Measurements from ENCODE around the gene GMPR.

GMPR gene

DNA sequence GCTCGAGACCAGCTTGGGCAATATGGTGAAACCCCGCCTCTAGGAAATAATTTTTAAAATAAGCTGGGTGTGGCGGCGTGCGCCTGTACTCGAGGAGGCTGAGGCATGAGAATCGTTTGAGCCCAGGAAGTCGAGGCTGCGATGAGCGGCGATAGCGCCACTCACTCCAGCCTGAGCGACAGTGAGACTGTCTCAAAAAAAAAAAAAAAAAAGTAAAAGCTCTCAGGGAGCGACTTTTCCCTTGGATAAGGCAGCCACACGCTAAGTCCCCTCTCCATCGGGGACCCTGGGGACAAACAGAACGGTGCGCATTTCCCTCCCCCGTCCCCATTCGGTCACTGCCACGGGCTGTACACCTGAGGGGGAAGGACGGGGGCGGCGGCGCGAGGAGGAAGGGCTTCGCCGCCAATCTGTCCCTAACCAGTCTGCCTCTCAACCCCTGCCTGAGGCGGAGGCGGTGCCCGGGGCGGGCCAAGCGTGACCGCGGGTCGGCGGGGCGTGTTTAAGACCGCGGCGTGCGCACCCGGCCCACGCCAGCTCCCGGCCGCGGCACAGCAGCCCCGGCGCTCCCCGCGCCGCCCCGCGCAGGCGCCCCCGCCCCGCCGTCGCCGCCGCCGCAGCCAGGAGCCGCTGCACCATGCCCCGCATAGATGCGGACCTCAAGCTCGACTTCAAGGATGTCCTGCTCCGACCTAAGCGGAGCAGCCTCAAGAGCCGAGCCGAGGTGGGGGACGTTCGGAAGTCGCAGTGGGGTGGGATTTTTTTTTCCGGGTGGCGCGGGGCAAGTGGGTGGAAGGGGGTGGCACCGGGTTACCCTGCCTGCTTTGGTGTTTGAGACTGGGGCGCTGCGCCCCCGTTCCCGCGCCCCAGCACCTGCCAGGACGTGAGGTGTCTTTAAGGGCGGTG, at the start of gene GMPR:
Gene GMPR (plus strand): TSS at position 531 of the 906 bp plus-strand sequence. CDS start 107 bp downstream, at position 638.
- H3K36me3 ChIP-seq (ENCODE audit: control insufficient read depth, insufficient read depth, low read length), result no peaks in the 10 kb centered on the region
- H3K9me3 ChIP-seq (ENCODE audit: control insufficient read depth, insufficient read depth, low read depth, low read length), result no peaks in the 10 kb centered on the region
- H3K27ac ChIP-seq (ENCODE audit: low read depth, low read length), result no peak within 1 kb of the TSS
- peaks cover 50% of the 10 kb centered on the region for H3K27me3 ChIP-seq (ENCODE audit: control insufficient read depth, insufficient read depth, low read length)
- H3K9ac ChIP-seq (ENCODE audit: low read length), result peak within 1 kb of the TSS; percentile 35
- peak within 1 kb of the TSS; percentile 83 for H3K4me3 ChIP-seq (ENCODE audit: low read depth, low read length)
- peaks cover 3% of the 10 kb centered on the region for H3K4me1 ChIP-seq (ENCODE audit: control insufficient read depth, insufficient read depth, low read length)

DNA sequence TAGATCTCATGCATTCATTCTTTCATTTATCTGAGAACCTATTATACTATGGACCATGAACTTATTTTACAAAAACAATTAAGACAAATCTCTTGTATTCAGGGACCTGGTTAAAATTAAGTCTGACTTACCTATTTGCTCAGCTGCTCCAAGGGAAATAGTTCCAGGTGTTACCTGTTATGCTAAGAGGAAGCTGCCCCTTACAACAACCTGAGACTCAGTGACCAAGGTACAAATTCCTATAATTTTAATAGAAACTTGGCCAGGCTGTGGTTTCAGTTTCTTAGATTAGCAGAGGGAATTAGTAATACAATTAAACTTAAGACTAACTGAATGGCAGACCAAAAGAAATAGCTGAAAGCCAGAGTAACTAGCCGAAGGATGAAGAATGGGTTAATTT, 48.2 kb upstream of the GMPR start:
- no peak overlapping the region for H3K27ac ChIP-seq (ENCODE audit: low read depth, low read length)
- H3K9me3 ChIP-seq (ENCODE audit: control insufficient read depth, insufficient read depth, low read depth, low read length), result no peaks in the 10 kb centered on the region
- no peaks in the 10 kb centered on the region; the same call in 1 of the 2 replicates for H3K27me3 ChIP-seq (ENCODE audit: control insufficient read depth, insufficient read depth, low read length)
- H3K36me3 ChIP-seq (ENCODE audit: control insufficient read depth, insufficient read depth, low read length), result no peaks in the 10 kb centered on the region
- no peaks in the 10 kb centered on the region for H3K4me1 ChIP-seq (ENCODE audit: control insufficient read depth, insufficient read depth, low read length)
- no peak overlapping the region for H3K4me3 ChIP-seq (ENCODE audit: low read depth, low read length)
- H3K9ac ChIP-seq (ENCODE audit: low read length), result no peak overlapping the region

DNA sequence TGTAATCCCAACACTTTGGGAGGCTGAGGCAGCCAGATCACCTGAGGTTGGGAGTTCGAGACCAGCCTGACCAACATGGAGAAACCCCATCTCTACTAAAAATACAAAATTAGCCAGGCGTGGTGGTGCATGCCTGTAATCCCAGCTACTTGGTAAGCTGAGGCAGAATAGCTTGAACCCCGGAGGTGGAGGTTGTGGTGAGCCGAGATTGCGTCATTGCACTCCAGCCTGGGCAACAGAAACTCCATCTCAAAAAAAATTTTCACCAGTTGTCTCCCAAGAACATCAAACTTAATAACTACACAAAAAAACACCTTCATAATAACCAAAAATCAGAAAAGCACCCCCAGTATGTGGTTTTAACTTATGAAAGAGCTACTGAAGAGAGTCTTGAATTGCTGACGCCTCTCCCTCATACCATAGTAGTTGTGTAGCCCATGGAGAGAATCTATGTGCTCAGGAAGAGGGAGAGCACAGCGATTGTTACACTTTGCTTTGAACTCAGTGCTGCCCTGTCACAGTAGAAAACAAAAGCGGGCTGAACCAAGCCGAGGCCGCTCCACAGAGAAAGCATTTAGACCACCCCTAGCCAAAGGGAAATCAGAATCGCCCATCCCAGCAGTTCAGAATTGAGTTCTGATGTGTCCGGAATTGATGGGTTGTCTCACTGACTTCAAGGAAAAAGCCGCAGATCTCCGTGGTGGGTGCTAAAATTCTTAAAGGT, 42.0 kb upstream of the GMPR start:
- no peaks in the 10 kb centered on the region for H3K36me3 ChIP-seq (ENCODE audit: control insufficient read depth, insufficient read depth, low read length)

DNA sequence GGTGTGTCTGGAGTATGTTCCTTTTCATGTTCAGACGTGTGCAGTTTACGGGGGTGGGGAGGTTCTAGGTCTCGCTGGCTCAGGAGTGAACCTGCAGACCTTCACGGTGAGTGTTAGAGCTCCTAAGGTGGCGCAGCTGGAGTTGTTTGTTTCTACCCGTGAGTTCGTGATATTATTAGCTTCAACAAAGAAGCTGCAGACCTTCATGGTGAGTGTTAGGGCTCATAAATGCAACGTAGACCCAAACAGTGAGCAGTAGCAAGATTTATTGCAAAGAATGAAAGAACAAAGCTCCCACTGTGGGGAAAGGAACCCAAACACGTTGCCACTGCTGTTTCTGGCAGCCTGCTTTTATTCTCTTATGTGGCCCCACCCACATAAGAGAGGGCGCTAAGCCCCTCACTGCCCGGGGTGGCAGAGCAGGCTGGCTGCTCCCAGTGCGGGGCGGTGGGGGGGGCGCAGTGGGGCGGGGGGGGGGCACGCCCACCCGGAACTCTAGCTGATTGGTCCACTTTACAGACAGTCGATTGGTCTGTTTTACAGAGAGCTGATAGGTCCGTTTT, 41.3 kb upstream of the GMPR start:
- H3K9ac ChIP-seq (ENCODE audit: low read length), result no peak overlapping the region
- peaks cover 8% of the 10 kb centered on the region; the same call in 1 of the 2 replicates for H3K4me1 ChIP-seq (ENCODE audit: control insufficient read depth, insufficient read depth, low read length)
- no peaks in the 10 kb centered on the region for H3K9me3 ChIP-seq (ENCODE audit: control insufficient read depth, insufficient read depth, low read depth, low read length)
- H3K27me3 ChIP-seq (ENCODE audit: control insufficient read depth, insufficient read depth, low read length), result no peaks in the 10 kb centered on the region
- no peak overlapping the region for H3K27ac ChIP-seq (ENCODE audit: low read depth, low read length)
- H3K4me3 ChIP-seq (ENCODE audit: low read depth, low read length), result no peak overlapping the region
- H3K36me3 ChIP-seq (ENCODE audit: control insufficient read depth, insufficient read depth, low read length), result no peaks in the 10 kb centered on the region

More for the DNA sequence above, 42.0 kb upstream of the GMPR start:
- Histone ChIP-seq H3K4me1 (ENCODE audit: control insufficient read depth, insufficient read depth, low read length) (peaks cover 8% of the 10 kb centered on the region; the same call in 1 of the 2 replicates), H3K4me3 (ENCODE audit: low read depth, low read length) (no peak overlapping the region), H3K27ac (ENCODE audit: low read depth, low read length) (no peak overlapping the region), H3K27me3 (ENCODE audit: control insufficient read depth, insufficient read depth, low read length) (no peaks in the 10 kb centered on the region), H3K9ac (ENCODE audit: low read length) (no peak overlapping the region), H3K9me3 (ENCODE audit: control insufficient read depth, insufficient read depth, low read depth, low read length) (no peaks in the 10 kb centered on the region)

DNA sequence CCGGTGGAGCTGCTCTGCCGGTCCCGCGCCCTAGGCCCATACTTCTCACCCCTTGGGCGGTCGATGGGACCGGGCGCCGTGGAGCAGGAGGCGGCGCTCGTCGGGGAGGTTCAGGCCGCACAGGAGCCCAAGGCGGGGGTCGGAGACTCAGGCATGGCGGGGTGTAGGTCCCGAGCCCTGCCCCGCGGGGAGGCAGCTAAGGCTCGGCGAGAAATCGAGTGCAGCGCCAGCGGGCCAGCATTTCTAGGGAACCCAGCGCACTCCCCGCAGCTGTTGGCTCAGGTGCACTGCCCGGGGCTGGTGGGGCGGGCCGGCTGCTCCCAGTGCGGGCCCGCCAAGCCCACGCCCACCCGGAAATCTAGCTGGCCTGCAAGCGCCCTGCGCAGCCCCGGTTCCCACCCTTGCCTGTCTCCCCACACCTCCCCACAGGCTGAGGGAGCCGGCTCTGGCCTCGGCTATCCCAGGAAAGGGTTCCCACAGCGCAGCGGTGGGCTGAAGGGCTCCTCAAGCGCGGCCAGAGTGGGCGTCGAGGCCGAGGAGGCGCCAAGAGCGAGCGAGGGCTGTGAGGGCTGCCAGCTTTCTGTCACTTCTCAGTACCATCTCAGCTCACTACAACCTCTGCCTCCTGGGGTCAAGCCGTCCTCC, 40.2 kb upstream of the GMPR start:
- H3K4me1 ChIP-seq (ENCODE audit: control insufficient read depth, insufficient read depth, low read length), result peaks cover 8% of the 10 kb centered on the region; the same call in 1 of the 2 replicates
- H3K4me3 ChIP-seq (ENCODE audit: low read depth, low read length), result no peak overlapping the region
- no peak overlapping the region for H3K9ac ChIP-seq (ENCODE audit: low read length)
- H3K27ac ChIP-seq (ENCODE audit: low read depth, low read length), result no peak overlapping the region
- no peaks in the 10 kb centered on the region for H3K9me3 ChIP-seq (ENCODE audit: control insufficient read depth, insufficient read depth, low read depth, low read length)
- H3K27me3 ChIP-seq (ENCODE audit: control insufficient read depth, insufficient read depth, low read length), result no peaks in the 10 kb centered on the region
- H3K36me3 ChIP-seq (ENCODE audit: control insufficient read depth, insufficient read depth, low read length), result no peaks in the 10 kb centered on the region

DNA sequence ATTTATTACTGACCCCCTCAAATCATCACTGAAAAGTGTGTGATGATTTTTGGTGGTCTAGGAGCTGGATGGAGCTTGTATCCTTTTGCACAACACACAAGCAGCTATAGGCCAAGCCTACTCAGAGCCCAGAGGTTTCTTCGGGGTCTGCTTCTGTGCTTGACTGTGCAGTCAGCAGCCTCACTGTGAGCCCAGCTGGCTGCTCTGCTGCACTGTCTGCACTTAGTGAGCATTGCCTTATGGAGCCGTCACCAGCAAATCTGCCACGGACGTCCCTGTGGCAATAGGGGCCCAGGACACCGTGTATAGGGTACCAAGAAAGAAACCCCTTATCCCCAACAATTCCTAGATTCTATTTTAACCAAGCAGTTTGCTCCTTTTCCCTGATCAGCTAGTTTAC, 38.6 kb upstream of the GMPR start:
- H3K4me3 ChIP-seq (ENCODE audit: low read depth, low read length), result no peak overlapping the region
- H3K4me1 ChIP-seq (ENCODE audit: control insufficient read depth, insufficient read depth, low read length), result peaks cover 8% of the 10 kb centered on the region; the same call in 1 of the 2 replicates
- no peak overlapping the region for H3K27ac ChIP-seq (ENCODE audit: low read depth, low read length)
- no peaks in the 10 kb centered on the region for H3K27me3 ChIP-seq (ENCODE audit: control insufficient read depth, insufficient read depth, low read length)
- no peak overlapping the region for H3K9ac ChIP-seq (ENCODE audit: low read length)
- no peaks in the 10 kb centered on the region for H3K9me3 ChIP-seq (ENCODE audit: control insufficient read depth, insufficient read depth, low read depth, low read length)
- no peaks in the 10 kb centered on the region for H3K36me3 ChIP-seq (ENCODE audit: control insufficient read depth, insufficient read depth, low read length)

DNA sequence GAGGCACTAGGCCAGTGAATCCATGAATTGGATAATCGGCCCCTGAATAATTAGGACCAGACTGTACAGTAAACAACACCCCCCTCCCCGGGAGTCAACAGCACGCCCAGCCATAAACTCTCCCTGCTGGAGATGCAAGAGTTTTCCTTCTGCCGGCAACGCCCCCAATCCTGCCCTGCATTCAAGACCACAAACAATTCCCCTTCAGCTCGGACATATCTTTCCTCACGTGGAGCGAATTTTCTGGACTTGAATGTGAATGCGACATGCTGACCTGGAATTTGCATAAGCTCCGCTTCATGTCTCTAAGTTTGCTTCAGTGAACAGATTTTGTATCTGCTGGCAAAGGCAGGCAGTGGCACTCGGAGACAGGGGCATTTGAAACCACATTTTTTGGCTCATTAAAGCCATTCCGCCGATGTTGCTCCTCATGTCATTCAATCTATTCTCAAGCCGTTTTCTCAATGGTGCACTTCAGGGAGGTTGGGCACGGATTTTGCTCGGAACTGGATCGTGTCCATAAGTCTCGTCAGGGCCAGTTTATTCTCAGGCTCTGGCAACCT, 38.0 kb upstream of the GMPR start:
- no peaks in the 10 kb centered on the region for H3K27me3 ChIP-seq (ENCODE audit: control insufficient read depth, insufficient read depth, low read length)
- no peaks in the 10 kb centered on the region for H3K36me3 ChIP-seq (ENCODE audit: control insufficient read depth, insufficient read depth, low read length)
- H3K9ac ChIP-seq (ENCODE audit: low read length), result no peak overlapping the region
- H3K27ac ChIP-seq (ENCODE audit: low read depth, low read length), result no peak overlapping the region
- no peaks in the 10 kb centered on the region for H3K9me3 ChIP-seq (ENCODE audit: control insufficient read depth, insufficient read depth, low read depth, low read length)
- H3K4me1 ChIP-seq (ENCODE audit: control insufficient read depth, insufficient read depth, low read length), result peaks cover 8% of the 10 kb centered on the region; the same call in 1 of the 2 replicates
- H3K4me3 ChIP-seq (ENCODE audit: low read depth, low read length), result no peak overlapping the region

DNA sequence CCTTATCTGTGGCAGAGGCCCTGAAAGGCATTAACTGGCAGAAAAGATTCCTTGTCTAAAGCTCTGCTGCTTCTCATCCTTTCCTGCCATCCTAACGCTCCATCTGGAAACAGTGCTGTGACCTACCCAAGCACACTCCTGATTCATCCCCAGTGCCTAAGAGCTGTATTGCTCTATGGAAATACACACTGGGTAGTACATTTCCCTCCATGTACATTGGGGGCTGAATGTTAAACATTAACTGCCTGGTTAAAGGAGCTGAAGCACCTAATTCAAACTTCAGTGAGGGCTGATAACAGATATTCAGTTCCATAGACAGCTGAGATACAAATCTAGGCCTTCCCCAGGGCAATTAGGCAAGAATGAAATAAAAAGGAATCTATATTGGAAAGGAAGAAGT, 36.7 kb upstream of the GMPR start:
- Histone ChIP-seq H3K27me3 (ENCODE audit: control insufficient read depth, insufficient read depth, low read length) (no peaks in the 10 kb centered on the region), H3K4me1 (ENCODE audit: control insufficient read depth, insufficient read depth, low read length) (peaks cover 8% of the 10 kb centered on the region; the same call in 1 of the 2 replicates), H3K4me3 (ENCODE audit: low read depth, low read length) (no peak overlapping the region), H3K27ac (ENCODE audit: low read depth, low read length) (no peak overlapping the region), H3K9me3 (ENCODE audit: control insufficient read depth, insufficient read depth, low read depth, low read length) (no peaks in the 10 kb centered on the region), H3K36me3 (ENCODE audit: control insufficient read depth, insufficient read depth, low read length) (no peaks in the 10 kb centered on the region), H3K9ac (ENCODE audit: low read length) (no peak overlapping the region)

DNA sequence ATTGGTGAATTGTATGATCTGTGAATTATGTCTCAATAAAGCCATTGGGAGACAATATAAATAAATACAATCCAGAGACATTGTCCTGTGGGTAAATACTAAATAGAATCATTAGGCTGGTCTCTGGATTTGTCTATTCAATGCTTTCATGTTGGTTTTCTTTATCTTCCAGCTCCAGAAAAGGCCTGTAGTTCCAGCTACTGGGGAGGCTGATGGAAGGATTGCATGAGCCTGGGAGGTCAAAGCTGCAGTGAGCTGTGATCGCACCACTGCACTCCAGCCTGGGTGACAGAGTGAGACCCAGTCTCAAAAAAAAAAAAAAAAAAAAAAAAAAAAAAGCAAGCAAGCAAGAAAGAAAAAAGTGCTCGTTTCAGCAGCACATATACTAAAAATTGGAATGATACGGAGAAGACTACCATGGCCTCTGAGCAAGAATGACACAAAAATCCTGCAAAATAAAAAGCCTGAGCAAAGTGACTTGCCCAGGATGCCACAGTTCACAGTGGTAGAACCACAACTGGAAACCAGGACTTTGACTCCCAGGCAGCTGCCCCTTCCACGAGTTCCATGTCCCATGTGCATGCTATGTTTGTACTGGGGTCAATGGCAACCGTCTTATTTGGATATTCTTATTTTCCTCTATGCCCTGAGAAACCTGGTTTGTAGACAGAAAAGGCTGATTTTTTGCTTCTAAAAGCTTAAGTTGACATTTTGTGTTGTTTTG, 33.6 kb upstream of the GMPR start:
- Histone ChIP-seq H3K27ac (ENCODE audit: low read depth, low read length) (no peak overlapping the region), H3K36me3 (ENCODE audit: control insufficient read depth, insufficient read depth, low read length) (no peaks in the 10 kb centered on the region), H3K4me1 (ENCODE audit: control insufficient read depth, insufficient read depth, low read length) (peaks cover 8% of the 10 kb centered on the region; the same call in 1 of the 2 replicates), H3K27me3 (ENCODE audit: control insufficient read depth, insufficient read depth, low read length) (no peaks in the 10 kb centered on the region), H3K9me3 (ENCODE audit: control insufficient read depth, insufficient read depth, low read depth, low read length) (no peaks in the 10 kb centered on the region), H3K4me3 (ENCODE audit: low read depth, low read length) (no peak overlapping the region), H3K9ac (ENCODE audit: low read length) (no peak overlapping the region)
